HepG2 (cell line): ENCODE data around the gene PRSS36.

Source experiments
- GABPB1 ChIP-seq: IDR thresholded peaks from 2 replicates; pipeline ENCODE4 v1.6.1; 2016; ENCODE audit warnings: mild to moderate bottlenecking, missing genetic modification reagents, moderate library complexity, missing compliant biosample characterization
- JUND ChIP-seq: sonication (generic); formaldehyde crosslinking; IDR thresholded peaks from 2 replicates; pipeline ENCODE4 v1.8.0; 2022; ENCODE audit warnings: mild to moderate bottlenecking, missing genetic modification reagents
- MYNN ChIP-seq: sonication (generic); formaldehyde crosslinking; IDR thresholded peaks from 2 replicates; pipeline ENCODE4 v1.4.0; 2020; ENCODE audit warnings: mild to moderate bottlenecking, low read depth, missing genetic modification reagents
- ZKSCAN5 ChIP-seq: sonication (generic); formaldehyde crosslinking; IDR thresholded peaks from 2 replicates; pipeline ENCODE4 v1.5.1; 2020; ENCODE audit warnings: mild to moderate bottlenecking, missing genetic modification reagents
- ZSCAN22 ChIP-seq: sonication (generic); formaldehyde crosslinking; IDR thresholded peaks from 2 replicates; pipeline ENCODE4 v1.4.0; 2020; ENCODE audit warnings: mild to moderate bottlenecking, missing genetic modification reagents

GRCh38 chr16:31186930-31187807, 37.3 kb upstream of the PRSS36 start:
- TF ChIP-seq GABPB1 (CRISPR knock-in tag) (no peak), ZKSCAN5 (CRISPR knock-in tag) (no peak), JUND (CRISPR knock-in tag) (no peak), ZSCAN22 (CRISPR knock-in tag) (no peak), MYNN (CRISPR knock-in tag) (no peak)
